ENCODE measurements around the gene INAFM1. TPM values are rescaled to one million over a fixed set of nuclear protein-coding genes. Genes with fewer than 3 reads are reported as not detected.
A peak's percentile ranks its signal among the peaks of the same experiment; 100 is the strongest.

Gene INAFM1
- total and polyA plus RNA-seq, 9 of the 15 experiments (the other 6 are each of a cell fraction or from before 2014, with no cell fraction given): 0.71 to 30.9 (median 3.1) TPM

DNA sequence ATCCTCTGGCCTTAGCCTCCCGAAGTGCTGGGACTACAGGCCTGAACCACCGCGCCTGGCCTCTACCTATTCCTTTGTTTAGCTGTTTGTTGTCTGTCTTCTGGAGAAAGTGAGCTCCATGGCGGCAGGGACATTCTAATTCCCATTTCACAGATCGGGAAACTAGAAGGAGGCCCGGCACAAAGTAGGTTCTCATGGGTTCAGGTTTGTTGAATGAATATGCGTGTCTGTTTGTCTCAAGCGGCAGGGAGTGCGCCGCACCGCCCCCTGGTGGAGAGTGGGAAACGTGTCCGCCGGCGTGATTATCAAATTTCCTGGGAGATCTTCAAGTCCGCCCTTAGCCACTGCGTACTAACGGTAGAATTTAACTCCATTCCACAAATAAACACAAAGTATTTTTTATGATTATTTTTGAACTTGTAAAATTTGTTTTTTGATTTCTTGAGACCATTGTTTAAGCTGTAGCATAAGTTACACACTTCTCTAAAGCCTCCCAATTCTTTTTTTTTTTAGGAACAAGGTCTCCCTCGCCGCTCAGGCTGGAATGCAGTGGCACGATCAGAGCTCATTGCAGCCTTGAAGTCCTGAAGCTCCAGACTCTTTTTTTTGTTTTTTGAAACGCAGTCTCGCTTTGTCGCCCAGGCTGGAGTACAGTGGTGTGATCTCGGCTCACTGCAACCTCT lies 27.2 kb upstream of the INAFM1 start (continued):
- no peak for TF ChIP-seq ARHGAP35 (IDR thresholded peaks at IDR 0.05; ENCODE audit: partially characterized antibody)
- 0 out of 2 replicates have a peak, but pooled peaks have one; percentile 5 for TF ChIP-seq KLF6 (CRISPR knock-in tag; IDR thresholded peaks at IDR 0.05; ENCODE audit: borderline replicate concordance)
- peak; percentile 69 for TF ChIP-seq PHF20 (IDR thresholded peaks at IDR 0.05; ENCODE audit: partially characterized antibody)
- TF ChIP-seq CHD7 (IDR thresholded peaks at IDR 0.05; ENCODE audit: low read depth, low read length): no peak
- peak; percentile 80 for TF ChIP-seq BRD9 (IDR thresholded peaks at IDR 0.05; ENCODE audit: low read depth, partially characterized antibody)
- no peak for TF ChIP-seq GATAD2A (IDR thresholded peaks at IDR 0.05)
- no peak for TF ChIP-seq ZNF277 (CRISPR knock-in tag; IDR thresholded peaks at IDR 0.05; ENCODE audit: borderline replicate concordance)
- TF ChIP-seq GABPA (tag; conservative IDR thresholded peaks at IDR 0.05; ENCODE audit: low read depth): no peak
- peak in 2 of 3 experiments; percentile 25 to 48 for TF ChIP-seq YY1 (IDR thresholded peaks at IDR 0.05; ENCODE audit: borderline replicate concordance in 1 of 3, control insufficient read depth in 1 of 3, extremely low read depth in 1 of 3, insufficient read depth in 3 of 3, insufficient read length in 1 of 3, insufficient replicate concordance in 2 of 3, low read depth in 1 of 3, low read length in 2 of 3)
- TF ChIP-seq, protein P1, sequence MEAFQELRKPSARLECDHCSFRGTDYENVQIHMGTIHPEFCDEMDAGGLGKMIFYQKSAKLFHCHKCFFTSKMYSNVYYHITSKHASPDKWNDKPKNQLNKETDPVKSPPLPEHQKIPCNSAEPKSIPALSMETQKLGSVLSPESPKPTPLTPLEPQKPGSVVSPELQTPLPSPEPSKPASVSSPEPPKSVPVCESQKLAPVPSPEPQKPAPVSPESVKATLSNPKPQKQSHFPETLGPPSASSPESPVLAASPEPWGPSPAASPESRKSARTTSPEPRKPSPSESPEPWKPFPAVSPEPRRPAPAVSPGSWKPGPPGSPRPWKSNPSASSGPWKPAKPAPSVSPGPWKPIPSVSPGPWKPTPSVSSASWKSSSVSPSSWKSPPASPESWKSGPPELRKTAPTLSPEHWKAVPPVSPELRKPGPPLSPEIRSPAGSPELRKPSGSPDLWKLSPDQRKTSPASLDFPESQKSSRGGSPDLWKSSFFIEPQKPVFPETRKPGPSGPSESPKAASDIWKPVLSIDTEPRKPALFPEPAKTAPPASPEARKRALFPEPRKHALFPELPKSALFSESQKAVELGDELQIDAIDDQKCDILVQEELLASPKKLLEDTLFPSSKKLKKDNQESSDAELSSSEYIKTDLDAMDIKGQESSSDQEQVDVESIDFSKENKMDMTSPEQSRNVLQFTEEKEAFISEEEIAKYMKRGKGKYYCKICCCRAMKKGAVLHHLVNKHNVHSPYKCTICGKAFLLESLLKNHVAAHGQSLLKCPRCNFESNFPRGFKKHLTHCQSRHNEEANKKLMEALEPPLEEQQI (IDR thresholded peaks at IDR 0.05): 0 out of 2 replicates have a peak, but pooled peaks have one; percentile 24
- TF ChIP-seq ELF4 (CRISPR knock-in tag; IDR thresholded peaks at IDR 0.05): no peak

Measured in K562 (cell line).